Esophagus (tissue), 2 donors: ENCODE measurements around the gene CD19. TPM values are rescaled to one million over a fixed set of nuclear protein-coding genes. Genes with fewer than 3 reads are reported as not detected.
"Not testable (repeated sequence)": the region's sequence is repeated elsewhere in the genome, so short reads cannot be mapped to it uniquely, and the experiment has no call there.

ENCODE experiments used
- H3K27ac ChIP-seq, 2 donors: one replicate each; pipeline ENCODE4 v1.5.1; 2013; ENCODE audit warnings: low read depth in 2 of 2, mild to moderate bottlenecking in 2 of 2, inconsistent platforms in 1 of 2, low read length in 1 of 2, moderate library complexity in 1 of 2
- H3K27me3 ChIP-seq, 2 donors: one replicate each; pipeline ENCODE4 v1.6.1; 2013; ENCODE audit warnings: low read length in 2 of 2, control low read depth in 1 of 2, mild to moderate bottlenecking in 1 of 2; ENCODE audit not compliant: insufficient read depth in 2 of 2, control insufficient read depth in 1 of 2
- H3K36me3 ChIP-seq, 2 donors: one replicate each; pipeline ENCODE4 v1.6.1; 2013; ENCODE audit warnings: low read length in 1 of 2; ENCODE audit not compliant: control insufficient read depth in 2 of 2, insufficient read depth in 2 of 2
- H3K4me1 ChIP-seq, 2 donors: one replicate each; pipeline ENCODE4 v1.6.1; 2013; ENCODE audit warnings: low read length in 1 of 2; ENCODE audit not compliant: control insufficient read depth in 2 of 2, insufficient read depth in 2 of 2
- H3K4me3 ChIP-seq, 2 donors: one replicate each; pipeline ENCODE4 v1.5.1; 2013; ENCODE audit warnings: low read length in 2 of 2, mild to moderate bottlenecking in 2 of 2, low read depth in 1 of 2, moderate library complexity in 1 of 2
- H3K9me3 ChIP-seq, 2 donors: one replicate each; pipeline ENCODE4 v1.6.1; 2013; ENCODE audit warnings: mild to moderate bottlenecking in 2 of 2, low read depth in 1 of 2, low read length in 1 of 2, moderate library complexity in 1 of 2; ENCODE audit not compliant: control insufficient read depth in 2 of 2, insufficient read depth in 1 of 2
- WGBS, 2 donors: extraction: QIAGEN DNeasy Blood & Tissue Kit; methylation state at CpG; one replicate each; pipeline ENCODE4 v1.1.7; 2013; 5-methylcytosine and 5-hydroxymethylcytosine counted together
- polyA plus RNA-seq, 2 donors: library from polyadenylated mRNA; stranded (reverse); fragments of 200-250 nt; gene quantifications; one replicate each; pipeline ENCODE4 v1.2.3, GENCODE V29; 2013
- donor health status: healthy with polysubstance abuse.
- donor health status: Bipolar disorder and iron deficiency.

Gene CD19
- polyA plus RNA-seq, 2 donors = 0.22 to 0.41 TPM

- WGBS, 2 donors = 38 to 53% methylated on average over 13 of the region's 13 CpGs
- Histone ChIP-seq H3K27me3 (no peaks in the 10 kb centered on the region), H3K27ac (peak overlapping the region; percentile 94 to 100), H3K4me3 (peak overlapping the region; percentile 88 to 96), H3K4me1 (no peaks in the 10 kb centered on the region), H3K36me3 (peaks cover 4 to 10% of the 10 kb centered on the region in 2 donors), H3K9me3 (no peaks in the 10 kb centered on the region)
These were observed 7.9 kb upstream of the CD19 start for GRCh38 chr16:28923652-28924398.

- H3K27me3 ChIP-seq = no peaks in the 10 kb centered on the region
- peaks cover 2 to 8% of the 10 kb centered on the region in 2 donors for H3K36me3 ChIP-seq
- peak overlapping the region; percentile 99 to 100 for H3K27ac ChIP-seq
- H3K9me3 ChIP-seq = no peaks in the 10 kb centered on the region
- H3K4me1 ChIP-seq = no peaks in the 10 kb centered on the region
- H3K4me3 ChIP-seq = peak overlapping the region; percentile 88 to 96
- 9 to 25% methylated on average over 15 of the region's 15 CpGs for WGBS, 2 donors
These were observed 7.4 kb upstream of the CD19 start for GRCh38 chr16:28924399-28924761.

GRCh38 chr16:28924762-28925385 is 6.9 kb upstream of the CD19 start, which contains the start of gene RABEP2:
TSS of gene RABEP2 (minus strand) at chr16:28925238. CDS start at chr16:28925163, 75 bp downstream.
- no peaks in the 10 kb centered on the region for H3K4me1 ChIP-seq
- no peaks in the 10 kb centered on the region for H3K9me3 ChIP-seq
- peak within 1 kb of the TSS; percentile 99 to 100 for H3K27ac ChIP-seq
- H3K4me3 ChIP-seq = peak within 1 kb of the TSS; percentile 88 to 96
- peaks cover 0 to 4% of the 10 kb centered on the region in 2 donors for H3K36me3 ChIP-seq
- 0 to 1% methylated on average over 56 to 66 of the region's 66 CpGs for WGBS, 2 donors
- no peaks in the 10 kb centered on the region for H3K27me3 ChIP-seq

- WGBS, 2 donors = 1% methylated on average over 47 to 48 of the region's 48 CpGs
- Histone ChIP-seq H3K9me3 (no peaks in the 10 kb centered on the region), H3K4me3 (peak overlapping the region; percentile 88 to 96), H3K4me1 (no peaks in the 10 kb centered on the region), H3K27me3 (no peaks in the 10 kb centered on the region), H3K27ac (peak overlapping the region; percentile 99 to 100), H3K36me3 (peaks cover 0 to 4% of the 10 kb centered on the region in 2 donors)
These were observed 6.2 kb upstream of the CD19 start for GRCh38 chr16:28925386-28926228.

GRCh38 chr16:28926284-28926683 is 5.5 kb upstream of the CD19 start:
- H3K4me1 ChIP-seq, H3K27me3 ChIP-seq, H3K4me3 ChIP-seq, H3K27ac ChIP-seq, H3K36me3 ChIP-seq, H3K9me3 ChIP-seq: not testable (repeated sequence)
- WGBS, 2 donors = 54 to 66% methylated on average over 2 of the region's 2 CpGs

- no peaks in the 10 kb centered on the region for H3K36me3 ChIP-seq
- H3K27me3 ChIP-seq = no peaks in the 10 kb centered on the region
- no peak overlapping the region for H3K4me3 ChIP-seq
- no peaks in the 10 kb centered on the region for H3K9me3 ChIP-seq
- H3K27ac ChIP-seq = no peak overlapping the region
- H3K4me1 ChIP-seq = no peaks in the 10 kb centered on the region
- 79 to 86% methylated on average over 1 of the region's 1 CpG for WGBS, 2 donors
These were observed 4.0 kb upstream of the CD19 start for GRCh38 chr16:28927815-28928214.

- Histone ChIP-seq H3K27me3 (no peaks in the 10 kb centered on the region), H3K9me3 (no peaks in the 10 kb centered on the region), H3K4me1 (no peaks in the 10 kb centered on the region), H3K36me3 (no peaks in the 10 kb centered on the region), H3K27ac (no peak overlapping the region), H3K4me3 (no peak overlapping the region)
- WGBS, 2 donors = 81 to 85% methylated on average over 3 of the region's 3 CpGs
These were observed 1.6 kb upstream of the CD19 start for GRCh38 chr16:28930203-28930602.

GRCh38 chr16:28930652-28931051 is 1.1 kb upstream of the CD19 start:
- Histone ChIP-seq H3K36me3 (no peaks in the 10 kb centered on the region), H3K4me1 (no peaks in the 10 kb centered on the region), H3K9me3 (no peaks in the 10 kb centered on the region), H3K27me3 (no peaks in the 10 kb centered on the region), H3K4me3 (no peak overlapping the region), H3K27ac (no peak overlapping the region)
- WGBS, 2 donors = 72 to 75% methylated on average over 3 of the region's 3 CpGs

GRCh38 chr16:28932339-28933141 is 769 bp downstream of the CD19 start:
- Histone ChIP-seq H3K4me1 (peaks cover 0 to 6% of the 10 kb centered on the region in 2 donors), H3K9me3 (no peaks in the 10 kb centered on the region), H3K4me3 (no peak overlapping the region), H3K36me3 (no peaks in the 10 kb centered on the region), H3K27ac (no peak overlapping the region), H3K27me3 (no peaks in the 10 kb centered on the region)
- WGBS, 2 donors = 85 to 86% methylated on average over 20 of the region's 20 CpGs
